GM13977 (cell line): ENCODE data around the gene IDH1.

Experiments
- DNase-seq: peaks from one replicate; pipeline ENCODE4 v3.0.0; 2012; ENCODE audit warnings: low spot score
- CTCF ChIP-seq: IDR thresholded peaks from 2 replicates; pipeline ENCODE4 v1.5.1; 2012; ENCODE audit warnings: mild to moderate bottlenecking, control low read depth; ENCODE audit not compliant: insufficient read depth; ENCODE audit errors: extremely low read depth, missing control alignments
- in situ Hi-C: fragments of 300-500 bp; cut with MboI; formaldehyde crosslinking; loops from one replicate; pipeline ENCODE4 v1.12.0; 2022; ENCODE audit warnings: low sequenced_read_pairs, low pct_unique_long_range_greater_than_20kb, mixed read lengths, inconsistent platforms; ENCODE audit not compliant: unreplicated experiment

The IDH1 gene

GRCh38 chr2:208254871-208255556 lies at the start of gene IDH1:
Gene IDH1 (minus strand): TSS chr2:208255071. CDS start chr2:208251551, 3,520 bp downstream.
- in situ Hi-C loops = no loop called here
- DNase-seq = peak; percentile 93
- TF ChIP-seq CTCF = peak; percentile 64

GRCh38 chr2:208304157-208304556 lies 49.3 kb upstream of the IDH1 start:
- DNase-seq = no peak
- in situ Hi-C loops = no loop called here
- TF ChIP-seq CTCF = no peak

GRCh38 chr2:208300847-208301618 lies 46.2 kb upstream of the IDH1 start:
- no peak for TF ChIP-seq CTCF
- no peak for DNase-seq
- in situ Hi-C loops = no loop called here

- TF ChIP-seq CTCF = no peak
- no peak for DNase-seq
- in situ Hi-C loops = no loop called here
Observed at GRCh38 chr2:208297961-208298360, 43.1 kb upstream of the IDH1 start.

- DNase-seq = no peak
- in situ Hi-C loops = no loop called here
- no peak for TF ChIP-seq CTCF
Observed at GRCh38 chr2:208296610-208297009, 41.7 kb upstream of the IDH1 start.

- TF ChIP-seq CTCF = no peak
- in situ Hi-C loops = no loop called here
- no peak for DNase-seq
Observed at GRCh38 chr2:208295834-208296233, 41.0 kb upstream of the IDH1 start.
